Measurements from ENCODE around the gene CD300LB. TPM values are rescaled to one million over a fixed set of nuclear protein-coding genes. Genes with fewer than 3 reads are reported as not detected.

CD300LB gene
- total and polyA plus RNA-seq, 3 donors from 2014 or later, result 0.30 to 0.99 (median 0.71) TPM

DNA sequence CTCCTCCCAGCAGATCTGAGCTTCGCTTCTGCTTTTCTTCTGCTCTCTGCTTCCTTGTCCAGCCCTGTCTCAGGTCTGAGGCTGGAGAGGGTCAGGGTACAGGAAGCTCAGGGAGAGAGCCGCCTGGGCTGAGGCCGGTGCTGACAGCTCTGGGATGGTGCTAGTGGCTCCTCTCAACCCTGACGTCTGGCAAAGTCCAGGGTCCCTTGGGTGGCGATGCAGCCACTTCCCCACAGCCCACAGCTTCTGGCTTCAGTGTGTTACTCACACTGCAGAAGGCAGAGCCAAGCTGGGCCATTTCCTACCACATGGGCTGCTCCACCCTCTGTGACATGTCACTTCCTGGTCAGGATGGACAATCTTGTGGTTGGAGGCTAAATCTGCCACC, 14.6 kb upstream of the CD300LB start, which contains the start of gene CD300C:
Gene CD300C (minus strand): TSS at position 273 of the 388 bp plus-strand sequence. CDS start 333 bp downstream, outside the sequence.
- no peaks in the 10 kb centered on the region for H3K27me3 ChIP-seq
- no peaks in the 10 kb centered on the region for H3K36me3 ChIP-seq (ENCODE audit: low read depth, missing control alignments)
- no peaks in the 10 kb centered on the region for H3K9me3 ChIP-seq
- H3K4me1 ChIP-seq, result no peaks in the 10 kb centered on the region
- TF ChIP-seq POLR2A (IDR thresholded peaks at IDR 0.05), result no peak
- TF ChIP-seq, protein P1, sequence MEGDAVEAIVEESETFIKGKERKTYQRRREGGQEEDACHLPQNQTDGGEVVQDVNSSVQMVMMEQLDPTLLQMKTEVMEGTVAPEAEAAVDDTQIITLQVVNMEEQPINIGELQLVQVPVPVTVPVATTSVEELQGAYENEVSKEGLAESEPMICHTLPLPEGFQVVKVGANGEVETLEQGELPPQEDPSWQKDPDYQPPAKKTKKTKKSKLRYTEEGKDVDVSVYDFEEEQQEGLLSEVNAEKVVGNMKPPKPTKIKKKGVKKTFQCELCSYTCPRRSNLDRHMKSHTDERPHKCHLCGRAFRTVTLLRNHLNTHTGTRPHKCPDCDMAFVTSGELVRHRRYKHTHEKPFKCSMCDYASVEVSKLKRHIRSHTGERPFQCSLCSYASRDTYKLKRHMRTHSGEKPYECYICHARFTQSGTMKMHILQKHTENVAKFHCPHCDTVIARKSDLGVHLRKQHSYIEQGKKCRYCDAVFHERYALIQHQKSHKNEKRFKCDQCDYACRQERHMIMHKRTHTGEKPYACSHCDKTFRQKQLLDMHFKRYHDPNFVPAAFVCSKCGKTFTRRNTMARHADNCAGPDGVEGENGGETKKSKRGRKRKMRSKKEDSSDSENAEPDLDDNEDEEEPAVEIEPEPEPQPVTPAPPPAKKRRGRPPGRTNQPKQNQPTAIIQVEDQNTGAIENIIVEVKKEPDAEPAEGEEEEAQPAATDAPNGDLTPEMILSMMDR (IDR thresholded peaks at IDR 0.05), result no peak
- H3K27ac ChIP-seq, result no peak within 1 kb of the TSS
- DNase-seq, result peak; percentile 24
- WGBS, 2 donors, result 60 to 90% methylated on average over 1 to 5 of the region's 5 CpGs
- no peak within 1 kb of the TSS for H3K4me3 ChIP-seq
- intact Hi-C loops (cut with DNase I; ENCODE audit: low total_unique reads), result no loop called here

DNA sequence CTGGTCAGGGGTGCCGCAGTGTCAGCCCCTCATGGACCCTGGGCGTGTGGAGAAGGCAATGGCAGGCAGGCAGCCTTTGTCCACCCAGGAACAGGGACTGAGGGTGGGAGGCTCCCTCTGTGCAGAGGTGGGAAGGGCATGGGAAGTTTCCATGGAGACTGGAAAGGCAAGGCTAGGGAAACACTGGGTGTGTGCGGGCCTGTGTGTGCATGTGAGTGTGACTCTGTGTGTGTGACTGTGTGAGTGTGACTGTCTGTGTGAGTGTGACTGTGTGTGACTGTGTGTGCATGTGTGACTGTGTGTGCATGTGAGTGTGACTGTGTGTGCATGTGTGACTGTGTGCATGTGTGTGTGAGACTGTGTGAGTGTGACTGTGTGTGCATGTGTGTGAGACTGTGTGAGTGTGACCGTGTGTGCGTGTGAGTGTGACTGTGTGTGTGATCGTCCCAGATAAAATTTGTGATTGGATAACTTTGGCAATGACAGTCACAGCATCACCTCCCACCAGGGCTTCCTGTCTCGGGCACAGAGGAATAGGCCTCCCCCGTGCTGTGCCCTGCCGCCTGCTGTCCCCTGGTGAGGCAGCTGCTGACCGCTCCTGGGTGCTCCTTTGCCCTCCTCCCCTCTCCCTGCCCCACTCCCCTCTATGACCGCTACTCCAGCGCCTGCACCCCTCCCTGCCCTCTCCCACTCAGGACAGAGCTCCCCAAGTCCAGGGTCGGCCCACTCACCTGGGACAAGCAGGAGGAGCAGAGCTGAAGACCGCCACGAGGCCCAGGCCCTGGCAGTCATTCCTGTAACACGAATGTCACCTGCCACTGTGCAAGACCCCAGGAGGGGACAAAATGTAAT, 13.9 kb upstream of the CD300LB start:
- intact Hi-C loops (cut with DNase I; ENCODE audit: low total_unique reads), result no loop called here
- no peak overlapping the region for H3K27ac ChIP-seq
- no peak overlapping the region for H3K4me3 ChIP-seq
- H3K36me3 ChIP-seq (ENCODE audit: low read depth, missing control alignments), result no peaks in the 10 kb centered on the region
- no peak for DNase-seq
- H3K9me3 ChIP-seq, result no peaks in the 10 kb centered on the region
- TF ChIP-seq POLR2A (IDR thresholded peaks at IDR 0.05), result no peak
- TF ChIP-seq, protein P1 (IDR thresholded peaks at IDR 0.05), result no peak
- H3K4me1 ChIP-seq, result no peaks in the 10 kb centered on the region
- no peaks in the 10 kb centered on the region for H3K27me3 ChIP-seq
- WGBS, 2 donors, result 74 to 81% methylated on average over 16 of the region's 16 CpGs

DNA sequence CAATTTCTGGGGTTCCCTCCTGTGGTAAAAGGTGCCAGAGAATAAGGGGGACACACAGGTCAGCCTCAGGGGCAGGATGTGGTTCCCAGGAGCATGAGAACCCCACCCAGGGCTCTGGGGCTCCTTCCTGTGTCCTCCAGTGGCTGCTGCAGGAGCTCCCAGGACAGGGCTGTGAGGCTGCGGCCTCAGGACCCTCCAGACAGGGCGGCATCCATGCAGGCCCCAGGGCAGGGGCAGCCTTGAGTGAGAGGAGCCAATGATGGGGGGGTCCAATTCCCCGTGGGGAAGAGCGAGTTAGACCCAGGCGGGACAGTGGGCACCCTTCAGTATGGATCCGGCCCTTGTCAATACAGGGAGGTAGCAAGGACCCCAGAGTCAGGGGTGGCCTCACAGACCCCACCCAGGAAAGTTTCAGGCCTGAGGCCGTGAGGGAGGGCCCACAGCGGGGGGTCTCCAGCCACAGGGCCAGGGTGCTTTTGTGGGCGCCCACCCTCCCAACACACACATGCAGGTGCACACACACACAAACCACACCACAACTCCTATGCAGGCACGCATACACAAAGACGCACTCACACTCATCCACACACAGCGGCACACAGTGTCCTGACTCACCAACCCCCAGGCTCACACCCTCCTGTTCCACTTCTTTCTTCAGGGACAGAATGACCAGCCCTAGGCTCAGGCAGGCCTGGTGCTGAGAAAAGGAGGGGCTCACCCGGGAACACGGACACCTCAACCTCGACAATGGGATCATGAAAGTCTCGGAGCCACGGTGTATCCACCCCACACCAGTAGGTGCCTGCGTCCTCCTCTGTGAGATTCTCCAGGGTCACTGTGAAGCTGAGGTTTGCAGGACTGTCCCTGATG, 12.9 kb upstream of the CD300LB start:
- H3K9me3 ChIP-seq, result no peaks in the 10 kb centered on the region
- intact Hi-C loops (cut with DNase I; ENCODE audit: low total_unique reads), result no loop called here
- no peak for TF ChIP-seq POLR2A (IDR thresholded peaks at IDR 0.05)
- TF ChIP-seq, protein P1 (IDR thresholded peaks at IDR 0.05), result no peak
- no peak for DNase-seq
- no peaks in the 10 kb centered on the region for H3K4me1 ChIP-seq
- no peaks in the 10 kb centered on the region for H3K36me3 ChIP-seq (ENCODE audit: low read depth, missing control alignments)
- no peaks in the 10 kb centered on the region for H3K27me3 ChIP-seq
- no peak overlapping the region for H3K4me3 ChIP-seq
- H3K27ac ChIP-seq, result no peak overlapping the region
- 88 to 91% methylated on average over 9 to 18 of the region's 18 CpGs for WGBS, 2 donors

DNA sequence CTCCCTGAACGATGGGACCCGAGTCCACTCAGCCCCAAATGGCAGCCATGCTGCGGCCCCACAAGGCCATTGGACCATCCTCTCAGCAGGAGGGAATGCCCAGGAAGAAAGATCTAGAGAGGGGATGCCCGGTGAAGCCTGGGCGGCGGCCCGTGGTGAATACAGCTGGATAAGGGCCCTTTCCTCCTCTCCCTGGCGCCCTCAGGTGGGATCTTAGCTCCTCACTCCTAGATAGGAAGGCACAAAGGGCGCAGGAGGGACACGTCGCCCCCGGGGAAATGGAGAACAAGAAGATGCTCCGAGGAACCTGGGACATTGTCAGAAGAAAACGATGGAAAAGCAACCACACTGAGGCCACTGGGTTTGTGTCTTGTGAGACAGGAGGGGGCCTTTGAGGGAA, 12.1 kb upstream of the CD300LB start:
- no peak for TF ChIP-seq POLR2A (IDR thresholded peaks at IDR 0.05)
- TF ChIP-seq, protein P1 (IDR thresholded peaks at IDR 0.05), result no peak
- H3K4me3 ChIP-seq, result no peak overlapping the region
- H3K4me1 ChIP-seq, result no peaks in the 10 kb centered on the region
- no peak overlapping the region for H3K27ac ChIP-seq
- intact Hi-C loops (cut with DNase I; ENCODE audit: low total_unique reads), result no loop called here
- no peaks in the 10 kb centered on the region for H3K27me3 ChIP-seq
- WGBS, 2 donors, result 69 to 74% methylated on average over 9 to 14 of the region's 14 CpGs
- H3K36me3 ChIP-seq (ENCODE audit: low read depth, missing control alignments), result no peaks in the 10 kb centered on the region
- no peaks in the 10 kb centered on the region for H3K9me3 ChIP-seq
- no peak for DNase-seq

Measured in testis (tissue), 3 donors.